ENCODE measurements around the gene ABI3.

GRCh38 chr17:49183341-49183740, 27.2 kb upstream of the ABI3 start:
- TF ChIP-seq CTCF (conservative IDR thresholded peaks at IDR 0.05) (no peak), ZFX (IDR thresholded peaks at IDR 0.05) (no peak)

All from C4-2B (cell line).